ENCODE measurements around the gene FARP2.

FARP2 gene

DNA sequence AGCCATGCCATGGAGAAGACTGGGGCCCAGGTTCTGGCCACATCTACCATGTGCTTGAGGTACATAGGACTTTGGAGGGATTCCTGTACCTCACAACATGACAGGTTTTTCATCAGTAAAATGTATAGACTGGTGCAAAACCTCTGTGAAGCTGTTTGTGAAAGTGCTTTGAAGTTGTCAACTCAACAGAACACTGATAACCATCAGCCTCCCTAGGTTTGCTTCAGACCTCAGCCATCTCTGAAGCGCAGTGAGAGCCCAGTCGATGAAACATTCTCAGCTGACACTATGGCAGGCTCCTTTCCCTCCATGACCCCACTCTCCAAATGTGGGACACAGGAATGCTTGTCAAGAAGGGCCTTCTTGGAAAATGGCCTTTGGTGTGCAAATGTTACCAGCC, 113.7 kb downstream of the FARP2 start:
- CTCF ChIA-PET, result no interaction called here
- TF ChIP-seq, protein P1, sequence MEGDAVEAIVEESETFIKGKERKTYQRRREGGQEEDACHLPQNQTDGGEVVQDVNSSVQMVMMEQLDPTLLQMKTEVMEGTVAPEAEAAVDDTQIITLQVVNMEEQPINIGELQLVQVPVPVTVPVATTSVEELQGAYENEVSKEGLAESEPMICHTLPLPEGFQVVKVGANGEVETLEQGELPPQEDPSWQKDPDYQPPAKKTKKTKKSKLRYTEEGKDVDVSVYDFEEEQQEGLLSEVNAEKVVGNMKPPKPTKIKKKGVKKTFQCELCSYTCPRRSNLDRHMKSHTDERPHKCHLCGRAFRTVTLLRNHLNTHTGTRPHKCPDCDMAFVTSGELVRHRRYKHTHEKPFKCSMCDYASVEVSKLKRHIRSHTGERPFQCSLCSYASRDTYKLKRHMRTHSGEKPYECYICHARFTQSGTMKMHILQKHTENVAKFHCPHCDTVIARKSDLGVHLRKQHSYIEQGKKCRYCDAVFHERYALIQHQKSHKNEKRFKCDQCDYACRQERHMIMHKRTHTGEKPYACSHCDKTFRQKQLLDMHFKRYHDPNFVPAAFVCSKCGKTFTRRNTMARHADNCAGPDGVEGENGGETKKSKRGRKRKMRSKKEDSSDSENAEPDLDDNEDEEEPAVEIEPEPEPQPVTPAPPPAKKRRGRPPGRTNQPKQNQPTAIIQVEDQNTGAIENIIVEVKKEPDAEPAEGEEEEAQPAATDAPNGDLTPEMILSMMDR (conservative IDR thresholded peaks at IDR 0.05; ENCODE audit: low read depth), result no peak
- POLR2A ChIA-PET (ENCODE audit: low non-redundant PET), result no interaction called here

DNA sequence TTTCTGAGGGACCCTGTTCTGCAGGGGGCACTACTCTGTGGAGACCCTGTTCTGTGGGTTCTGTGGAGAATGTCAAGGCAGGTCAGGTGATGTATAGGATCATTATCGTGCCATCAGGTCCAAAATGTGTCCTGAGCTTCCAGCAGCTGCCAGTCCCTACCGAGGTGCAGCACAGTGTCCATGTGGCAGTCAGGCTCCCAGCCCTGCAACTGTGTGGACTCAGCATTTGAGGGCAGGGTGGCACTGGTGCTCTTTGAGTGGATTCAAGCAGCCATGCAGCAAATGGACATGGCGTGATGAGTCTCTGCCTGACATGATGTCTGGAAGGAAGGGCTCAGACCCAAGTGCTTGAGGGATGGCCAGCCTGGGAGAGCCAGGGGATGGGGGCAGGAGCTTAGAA, 117.3 kb downstream of the FARP2 start:
- DNase-seq (ENCODE audit: low spot score), result no peak
- TF ChIP-seq, protein P1 (conservative IDR thresholded peaks at IDR 0.05; ENCODE audit: low read depth), result no peak
- no peak overlapping the region for H3K27ac ChIP-seq
- ChIA-PET CTCF (no interaction called here), POLR2A (ENCODE audit: low non-redundant PET) (no interaction called here)

More for the DNA sequence above, 113.7 kb downstream of the FARP2 start:
- no peak for DNase-seq (ENCODE audit: low spot score)
- H3K27ac ChIP-seq, result no peak overlapping the region

DNA sequence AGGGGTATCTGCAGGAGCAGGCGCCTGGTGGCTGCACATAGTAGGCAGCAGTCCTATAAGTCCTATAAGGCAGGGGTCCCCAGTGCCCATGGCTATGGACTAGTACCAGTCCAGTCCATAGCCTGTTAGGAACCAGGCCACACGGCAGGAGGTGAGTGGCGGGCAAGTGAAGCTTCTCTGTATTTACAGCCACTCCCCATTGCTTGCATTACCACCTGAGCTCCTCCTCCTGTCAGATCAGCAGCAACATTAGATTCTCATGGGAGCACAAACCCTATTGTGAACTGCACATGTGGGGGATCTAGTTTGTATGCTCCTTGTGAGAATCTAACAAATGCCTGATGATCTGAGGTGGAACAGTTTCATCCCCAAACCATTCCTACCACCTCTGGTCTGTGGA, 119.2 kb downstream of the FARP2 start:
- TF ChIP-seq, protein P1 (conservative IDR thresholded peaks at IDR 0.05; ENCODE audit: low read depth), result no peak
- CTCF ChIA-PET, result no interaction called here
- H3K27ac ChIP-seq, result no peak overlapping the region
- no peak for DNase-seq (ENCODE audit: low spot score)
- POLR2A ChIA-PET (ENCODE audit: low non-redundant PET), result no interaction called here

DNA sequence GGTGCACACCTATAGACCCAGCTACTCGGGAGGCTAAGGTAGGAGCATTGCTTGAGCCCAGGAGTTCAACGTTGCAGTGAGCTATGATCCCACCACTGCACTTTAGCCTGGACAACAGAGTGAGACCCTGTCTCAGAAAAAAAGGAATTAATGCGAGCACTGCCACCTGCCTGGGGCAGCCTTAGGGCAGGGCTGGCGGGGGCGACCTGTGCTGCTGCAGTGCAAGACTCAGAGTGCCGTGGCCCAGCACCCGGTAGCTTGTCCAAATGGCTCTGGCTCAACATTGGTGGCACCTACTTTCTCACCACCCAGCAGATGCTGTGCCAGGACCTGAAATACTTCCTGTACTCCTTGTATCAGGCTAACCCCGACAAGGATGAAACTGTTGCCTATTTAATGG, 122.1 kb downstream of the FARP2 start:
- TF ChIP-seq, protein P1 (conservative IDR thresholded peaks at IDR 0.05; ENCODE audit: low read depth), result no peak
- ChIA-PET CTCF (no interaction called here), POLR2A (ENCODE audit: low non-redundant PET) (no interaction called here)
- H3K27ac ChIP-seq, result no peak overlapping the region
- DNase-seq (ENCODE audit: low spot score), result no peak

DNA sequence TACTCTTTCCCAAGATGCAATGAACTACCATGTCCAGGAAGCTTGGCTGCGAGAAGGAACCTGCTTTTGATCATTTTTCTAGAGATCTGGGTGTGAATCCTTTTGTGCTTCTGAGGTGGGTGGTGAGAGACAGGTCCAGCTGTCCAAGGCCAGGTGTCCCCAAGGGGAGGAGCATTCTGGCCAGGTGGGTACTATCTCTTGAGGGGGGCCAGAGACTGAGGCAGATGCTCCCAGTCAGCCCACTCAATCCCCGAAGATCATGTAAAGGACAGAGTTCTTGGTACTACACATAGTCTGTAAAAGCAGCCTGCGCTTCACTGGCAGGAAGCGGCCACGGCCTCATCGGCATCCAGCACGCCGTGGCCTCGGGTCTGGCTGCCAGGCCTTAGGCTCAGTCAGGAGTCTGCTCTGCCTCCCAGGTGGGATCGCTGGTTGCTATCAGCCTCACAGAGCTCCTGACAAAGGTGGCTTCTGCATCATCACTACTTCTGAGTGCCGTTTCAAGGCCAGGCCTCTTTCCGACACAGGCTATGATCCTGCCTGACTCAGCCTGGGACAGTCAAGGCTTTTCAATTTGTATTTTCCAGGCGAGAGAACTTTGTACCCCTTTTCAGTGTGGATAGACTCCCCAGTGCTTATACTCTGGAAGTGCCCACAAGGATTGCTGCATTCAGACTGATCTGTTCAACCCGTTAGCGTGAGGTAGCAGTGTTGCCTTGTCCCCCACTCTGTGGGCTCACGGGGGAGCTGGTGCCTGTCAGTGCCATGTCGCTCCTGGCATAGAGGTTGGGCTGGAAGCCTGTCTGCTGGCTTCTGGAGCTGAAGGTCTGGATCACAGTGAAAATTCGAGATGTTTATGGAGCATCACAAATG, 123.2 kb downstream of the FARP2 start:
- TF ChIP-seq, protein P1 (conservative IDR thresholded peaks at IDR 0.05; ENCODE audit: low read depth), result no peak
- H3K27ac ChIP-seq, result no peak overlapping the region
- CTCF ChIA-PET, result no interaction called here
- DNase-seq (ENCODE audit: low spot score), result no peak
- POLR2A ChIA-PET (ENCODE audit: low non-redundant PET), result no interaction called here

DNA sequence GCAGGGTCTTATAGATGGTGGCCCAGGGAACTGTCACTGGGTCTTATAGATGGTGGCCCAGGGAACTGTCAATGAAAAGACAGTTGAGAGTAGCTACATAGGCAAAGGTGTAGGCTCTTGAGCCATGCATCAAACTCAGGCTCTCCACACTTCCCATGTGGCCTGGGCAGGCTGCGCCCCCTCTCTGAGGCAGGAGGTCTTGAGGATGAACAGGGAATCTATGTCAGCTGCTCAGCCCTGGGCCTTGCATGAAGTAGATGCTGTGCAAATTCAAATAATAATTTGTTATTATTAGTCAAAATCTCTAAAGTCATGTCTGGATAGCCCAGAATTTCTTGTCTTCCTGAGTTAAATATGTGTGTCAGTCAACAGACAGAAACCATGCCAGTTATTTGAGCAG, 125.6 kb downstream of the FARP2 start:
- no peak overlapping the region for H3K27ac ChIP-seq
- ChIA-PET CTCF (no interaction called here), POLR2A (ENCODE audit: low non-redundant PET) (no interaction called here)
- no peak for DNase-seq (ENCODE audit: low spot score)
- TF ChIP-seq, protein P1 (conservative IDR thresholded peaks at IDR 0.05; ENCODE audit: low read depth), result no peak

All from RWPE1 (cell line).